Suprapubic skin (tissue), 4 donors: ENCODE data around the gene CHD2.

Source experiments
- EP300 ChIP-seq: sonication (generic); formaldehyde crosslinking; IDR thresholded peaks from one replicate; pipeline ENCODE4 v1.6.1; 2017; ENCODE audit warnings: antibody characterized with exemption
- POLR2AphosphoS5 ChIP-seq, 3 donors: sonication (generic); formaldehyde crosslinking; IDR thresholded peaks; one replicate each; pipeline ENCODE4 v1.6.1; 2017; ENCODE audit warnings: antibody characterized with exemption in 3 of 3
- TF ChIP-seq, protein P1 (sequence below), 2 donors: fragments of 200-600 bp in 1 of 2; fragments of 450-650 bp in 1 of 2; sonication (generic) in 1 of 2; IDR thresholded peaks; one replicate each; pipeline ENCODE4 v1.5.1; 2016 to 2019; ENCODE audit warnings: antibody characterized with exemption in 2 of 2, mild to moderate bottlenecking in 1 of 2, moderate library complexity in 1 of 2

DNA sequence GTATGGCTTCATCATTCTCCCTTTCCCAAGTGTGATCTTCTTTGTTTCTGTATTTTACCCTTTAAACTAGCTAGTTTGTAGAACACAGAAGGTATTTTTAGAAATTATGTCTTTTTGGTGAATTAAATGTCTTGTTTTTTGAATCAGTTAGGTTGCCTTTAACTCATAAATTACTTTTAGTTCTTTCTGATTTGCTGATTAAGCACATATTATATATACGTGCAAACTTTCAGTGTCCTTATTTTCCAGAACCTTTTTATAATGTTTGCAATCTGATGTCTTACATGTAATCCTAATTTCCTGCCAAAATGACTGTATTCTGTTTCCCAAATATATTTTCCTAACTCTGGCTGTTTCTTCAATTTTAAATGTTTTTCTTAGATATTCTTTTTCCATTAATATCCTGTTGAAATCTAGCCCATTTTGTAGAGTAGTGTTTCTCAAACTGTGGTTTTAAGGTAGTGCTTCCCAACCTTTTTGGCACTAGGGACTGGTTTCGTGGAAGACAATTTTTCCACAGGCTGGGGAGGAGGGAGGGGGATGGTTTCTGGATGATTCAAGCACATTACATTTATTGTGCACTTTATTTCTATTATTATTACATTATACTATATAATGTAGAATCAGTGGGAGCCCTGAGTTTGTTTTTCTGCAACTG is 51.8 kb downstream of the CHD2 start:
- TF ChIP-seq EP300 (no peak), POLR2AphosphoS5 (IDR thresholded peaks at IDR 0.05) (no peak)
- TF ChIP-seq, protein P1, sequence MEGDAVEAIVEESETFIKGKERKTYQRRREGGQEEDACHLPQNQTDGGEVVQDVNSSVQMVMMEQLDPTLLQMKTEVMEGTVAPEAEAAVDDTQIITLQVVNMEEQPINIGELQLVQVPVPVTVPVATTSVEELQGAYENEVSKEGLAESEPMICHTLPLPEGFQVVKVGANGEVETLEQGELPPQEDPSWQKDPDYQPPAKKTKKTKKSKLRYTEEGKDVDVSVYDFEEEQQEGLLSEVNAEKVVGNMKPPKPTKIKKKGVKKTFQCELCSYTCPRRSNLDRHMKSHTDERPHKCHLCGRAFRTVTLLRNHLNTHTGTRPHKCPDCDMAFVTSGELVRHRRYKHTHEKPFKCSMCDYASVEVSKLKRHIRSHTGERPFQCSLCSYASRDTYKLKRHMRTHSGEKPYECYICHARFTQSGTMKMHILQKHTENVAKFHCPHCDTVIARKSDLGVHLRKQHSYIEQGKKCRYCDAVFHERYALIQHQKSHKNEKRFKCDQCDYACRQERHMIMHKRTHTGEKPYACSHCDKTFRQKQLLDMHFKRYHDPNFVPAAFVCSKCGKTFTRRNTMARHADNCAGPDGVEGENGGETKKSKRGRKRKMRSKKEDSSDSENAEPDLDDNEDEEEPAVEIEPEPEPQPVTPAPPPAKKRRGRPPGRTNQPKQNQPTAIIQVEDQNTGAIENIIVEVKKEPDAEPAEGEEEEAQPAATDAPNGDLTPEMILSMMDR (IDR thresholded peaks at IDR 0.05), result no peak
